GM12864 (cell line): ENCODE measurements around the gene ELF1.
"Not testable (repeated sequence)": the region's sequence is repeated elsewhere in the genome, so short reads cannot be mapped to it uniquely, and the experiment has no call there.

ENCODE experiments used
- DNase-seq: peaks from one replicate; pipeline ENCODE4 v3.0.0-alpha.2; 2011; ENCODE audit warnings: low read depth
- H3K4me3 ChIP-seq: 2 replicates; pipeline ENCODE4 v1.5.1; 2011; ENCODE audit warnings: mild to moderate bottlenecking, low read depth, low read length, control low read depth
- TF ChIP-seq, protein P1 (sequence below): IDR thresholded peaks from 2 replicates; pipeline ENCODE4 v1.5.1; 2011; ENCODE audit warnings: low read depth, mild to moderate bottlenecking, moderate library complexity, low read length, control low read depth, inconsistent platforms; ENCODE audit errors: missing control alignments

Gene ELF1

DNA sequence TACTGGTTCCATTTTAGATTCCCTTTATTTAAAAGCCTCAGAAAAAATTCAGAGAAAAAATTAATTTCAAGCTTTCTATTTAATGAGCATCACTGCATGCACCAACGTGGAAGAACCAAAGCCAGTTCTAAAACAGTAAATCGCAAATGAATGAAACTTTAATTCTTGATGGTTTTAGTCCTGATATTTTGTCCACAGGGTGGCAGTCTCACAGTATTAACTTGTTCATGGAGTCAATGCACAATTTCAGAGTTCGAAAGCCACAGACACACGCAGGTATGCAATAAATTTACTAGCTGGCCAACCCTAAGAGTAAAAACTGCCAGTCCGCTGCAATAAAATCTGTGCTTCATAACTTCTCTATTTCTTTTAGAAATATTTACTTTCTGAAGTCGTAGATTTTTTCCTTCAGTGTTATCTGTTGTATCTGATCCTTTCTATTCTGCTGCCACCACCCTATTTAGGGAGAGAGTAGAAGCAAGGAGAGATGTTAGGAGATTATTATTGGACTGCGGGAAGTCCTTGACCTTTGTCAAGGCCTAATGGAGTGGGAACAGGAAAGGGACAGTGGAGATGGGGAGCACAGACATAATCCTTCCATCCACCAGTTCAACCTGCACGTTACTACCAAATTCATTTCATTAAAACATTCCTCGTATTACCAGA lies 35.2 kb upstream of the ELF1 start:
- TF ChIP-seq, protein P1, sequence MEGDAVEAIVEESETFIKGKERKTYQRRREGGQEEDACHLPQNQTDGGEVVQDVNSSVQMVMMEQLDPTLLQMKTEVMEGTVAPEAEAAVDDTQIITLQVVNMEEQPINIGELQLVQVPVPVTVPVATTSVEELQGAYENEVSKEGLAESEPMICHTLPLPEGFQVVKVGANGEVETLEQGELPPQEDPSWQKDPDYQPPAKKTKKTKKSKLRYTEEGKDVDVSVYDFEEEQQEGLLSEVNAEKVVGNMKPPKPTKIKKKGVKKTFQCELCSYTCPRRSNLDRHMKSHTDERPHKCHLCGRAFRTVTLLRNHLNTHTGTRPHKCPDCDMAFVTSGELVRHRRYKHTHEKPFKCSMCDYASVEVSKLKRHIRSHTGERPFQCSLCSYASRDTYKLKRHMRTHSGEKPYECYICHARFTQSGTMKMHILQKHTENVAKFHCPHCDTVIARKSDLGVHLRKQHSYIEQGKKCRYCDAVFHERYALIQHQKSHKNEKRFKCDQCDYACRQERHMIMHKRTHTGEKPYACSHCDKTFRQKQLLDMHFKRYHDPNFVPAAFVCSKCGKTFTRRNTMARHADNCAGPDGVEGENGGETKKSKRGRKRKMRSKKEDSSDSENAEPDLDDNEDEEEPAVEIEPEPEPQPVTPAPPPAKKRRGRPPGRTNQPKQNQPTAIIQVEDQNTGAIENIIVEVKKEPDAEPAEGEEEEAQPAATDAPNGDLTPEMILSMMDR = peak; percentile 49
- DNase-seq = no peak
- no peak overlapping the region; the same call in 1 of the 2 replicates for H3K4me3 ChIP-seq

- peak; percentile 48 for DNase-seq
- TF ChIP-seq, protein P1 = no peak
- H3K4me3 ChIP-seq = peak overlapping the region; percentile 3; the same call in 1 of the 2 replicates
Measured at GRCh38 chr13:41053384-41053826, 34.3 kb upstream of the ELF1 start.

DNA sequence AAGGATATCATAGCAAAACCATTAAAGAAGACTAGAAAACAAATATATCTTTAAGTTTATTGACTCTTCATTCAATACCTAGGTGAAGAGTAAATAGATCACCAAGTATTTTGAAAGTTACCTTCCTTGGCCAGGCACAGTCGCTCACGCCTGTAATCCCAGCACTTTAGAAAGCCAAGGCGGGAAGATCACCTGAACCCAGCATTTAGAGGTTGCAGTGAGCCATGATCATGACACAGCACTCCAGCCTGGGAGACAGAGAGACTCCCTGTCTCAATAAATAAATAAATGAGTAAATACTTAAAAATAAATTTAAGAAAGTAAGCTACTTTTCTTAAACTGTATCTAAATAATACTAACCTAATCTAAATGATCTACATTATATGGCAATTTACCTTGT lies 33.3 kb upstream of the ELF1 start:
- TF ChIP-seq, protein P1 = no peak
- no peak for DNase-seq
- H3K4me3 ChIP-seq = no peak overlapping the region

GRCh38 chr13:41049480-41050440 lies 30.6 kb upstream of the ELF1 start:
- TF ChIP-seq, protein P1 = no peak
- no peak for DNase-seq
- H3K4me3 ChIP-seq = no peak overlapping the region

DNA sequence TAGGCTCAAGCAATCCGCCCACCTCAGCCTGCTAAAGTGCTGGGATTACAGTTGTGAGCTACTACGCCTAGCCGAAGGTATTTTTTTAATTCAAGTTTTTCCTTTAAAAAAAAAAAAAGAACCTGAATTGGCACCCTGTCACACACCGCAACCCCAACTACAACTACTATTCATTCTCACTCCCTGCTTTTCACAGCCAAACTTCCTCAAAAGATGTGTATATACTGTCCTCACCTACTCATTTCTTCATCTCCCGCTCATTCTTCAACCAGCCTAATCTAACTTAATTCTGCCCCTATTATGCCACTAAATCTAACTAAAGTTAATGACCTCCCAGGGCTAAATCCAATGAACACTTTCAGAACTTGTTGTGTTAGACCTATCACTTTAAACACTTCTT lies 29.5 kb upstream of the ELF1 start:
- no peak overlapping the region for H3K4me3 ChIP-seq
- TF ChIP-seq, protein P1 = no peak
- no peak for DNase-seq

DNA sequence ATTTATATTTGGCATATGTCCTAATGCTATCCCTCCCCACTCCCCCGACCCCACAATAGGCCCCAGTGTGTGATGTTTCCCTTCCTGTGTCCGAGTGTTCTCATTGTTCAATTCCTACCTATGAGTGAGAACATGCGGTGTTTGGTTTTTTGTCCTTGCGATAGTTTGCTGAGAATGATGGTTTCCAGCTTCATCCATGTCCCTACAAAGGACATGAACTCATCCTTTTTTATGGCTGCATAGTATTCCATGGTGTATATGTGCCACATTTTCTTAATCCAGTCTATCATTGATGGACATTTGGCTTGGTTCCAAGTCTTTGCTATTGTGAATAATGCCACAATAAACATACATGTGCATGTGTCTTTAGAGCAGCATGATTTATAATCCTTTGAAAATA lies 23.3 kb upstream of the ELF1 start:
- DNase-seq, H3K4me3 ChIP-seq: not testable (repeated sequence)

GRCh38 chr13:41040584-41041334 lies 21.6 kb upstream of the ELF1 start:
- no peak for DNase-seq
- TF ChIP-seq, protein P1 = no peak
- H3K4me3 ChIP-seq = no peak overlapping the region
